Pulmonary artery endothelial cell (primary cell): ENCODE data around the gene SLC16A5. TPM values are rescaled to one million over a fixed set of nuclear protein-coding genes. Genes with fewer than 3 reads are reported as not detected.
"Not testable (repeated sequence)": the region's sequence is repeated elsewhere in the genome, so short reads cannot be mapped to it uniquely, and the experiment has no call there.

ENCODE experiments used
- DNase-seq: peaks from one replicate; pipeline ENCODE4 v3.0.0-alpha.2; 2011; ENCODE audit warnings: low read depth, low spot score
- total RNA-seq: library from RNA; depleted of rRNA; stranded (reverse); fragments of >200 nt; gene quantifications from 2 replicates; pipeline ENCODE4 v1.2.3, GENCODE V29; 2014

The SLC16A5 gene
- total RNA-seq, 1 donor from 2014 or later, result 7.1 TPM

DNA sequence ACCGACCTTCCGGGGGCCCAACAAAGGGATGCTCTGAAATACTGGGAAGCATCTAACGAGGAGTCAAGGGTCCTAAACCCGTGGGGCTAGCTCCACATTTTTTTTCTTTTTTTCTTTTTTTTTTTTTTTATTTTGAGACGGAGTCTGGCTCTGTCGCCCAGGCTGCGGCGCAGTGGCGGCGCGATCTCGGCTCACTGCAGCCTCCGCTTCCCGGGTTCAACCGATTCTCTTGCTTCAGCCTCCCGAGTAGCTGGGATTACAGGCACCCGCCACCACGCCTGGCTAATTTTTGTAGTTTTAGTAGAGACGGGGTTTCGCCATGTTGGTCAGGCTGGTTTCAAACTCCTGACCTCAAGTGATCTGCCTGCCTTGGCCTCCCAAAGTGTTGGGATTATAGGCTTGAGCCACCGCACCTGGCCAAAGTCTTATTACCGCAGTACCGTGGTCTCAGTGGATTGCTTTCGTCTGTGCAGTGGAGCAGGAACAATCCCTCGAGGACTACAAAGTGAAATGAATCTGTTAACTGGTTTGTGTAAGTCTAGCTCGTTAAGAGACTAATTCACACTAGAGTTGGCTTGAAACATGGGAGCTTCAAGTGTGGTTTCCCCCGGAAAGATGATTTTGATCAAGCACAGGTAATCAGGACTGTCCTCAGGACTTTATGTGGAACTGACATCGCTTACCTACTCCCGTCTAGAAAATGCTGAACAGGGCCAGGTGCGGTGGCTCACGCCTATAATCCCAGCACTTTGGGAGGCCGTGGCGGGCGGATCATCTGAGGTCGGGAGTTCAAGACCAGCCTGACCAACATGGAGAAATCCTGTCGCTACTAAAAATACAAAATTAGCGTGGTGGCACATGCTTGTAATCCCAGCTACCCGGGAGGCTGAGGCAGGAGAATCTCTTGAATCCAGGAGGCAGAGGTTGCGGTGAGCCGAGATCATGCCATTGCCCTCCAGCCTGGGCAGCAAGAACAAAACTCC, 44.6 kb downstream of the SLC16A5 start:
- not testable (repeated sequence) for DNase-seq

DNA sequence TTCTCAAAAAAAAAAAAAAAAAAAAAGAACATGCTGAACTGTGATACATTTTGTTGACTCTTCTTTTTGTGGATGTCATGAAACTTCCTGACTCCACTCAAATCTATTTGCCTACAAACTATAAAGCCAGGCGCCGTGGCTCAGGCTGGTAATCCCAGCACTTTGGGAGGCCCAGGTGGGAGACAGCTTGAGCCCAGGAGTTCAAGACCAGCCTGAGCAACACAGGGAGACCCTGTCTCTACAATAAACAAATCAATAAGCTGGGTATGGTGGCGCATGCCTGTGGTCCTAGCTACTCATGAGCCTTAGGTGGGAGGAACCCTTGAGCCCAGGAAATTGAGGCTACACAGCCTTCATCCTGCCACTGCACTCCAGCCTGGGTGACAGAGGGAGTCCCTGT, 45.2 kb downstream of the SLC16A5 start:
- DNase-seq, result no peak

DNA sequence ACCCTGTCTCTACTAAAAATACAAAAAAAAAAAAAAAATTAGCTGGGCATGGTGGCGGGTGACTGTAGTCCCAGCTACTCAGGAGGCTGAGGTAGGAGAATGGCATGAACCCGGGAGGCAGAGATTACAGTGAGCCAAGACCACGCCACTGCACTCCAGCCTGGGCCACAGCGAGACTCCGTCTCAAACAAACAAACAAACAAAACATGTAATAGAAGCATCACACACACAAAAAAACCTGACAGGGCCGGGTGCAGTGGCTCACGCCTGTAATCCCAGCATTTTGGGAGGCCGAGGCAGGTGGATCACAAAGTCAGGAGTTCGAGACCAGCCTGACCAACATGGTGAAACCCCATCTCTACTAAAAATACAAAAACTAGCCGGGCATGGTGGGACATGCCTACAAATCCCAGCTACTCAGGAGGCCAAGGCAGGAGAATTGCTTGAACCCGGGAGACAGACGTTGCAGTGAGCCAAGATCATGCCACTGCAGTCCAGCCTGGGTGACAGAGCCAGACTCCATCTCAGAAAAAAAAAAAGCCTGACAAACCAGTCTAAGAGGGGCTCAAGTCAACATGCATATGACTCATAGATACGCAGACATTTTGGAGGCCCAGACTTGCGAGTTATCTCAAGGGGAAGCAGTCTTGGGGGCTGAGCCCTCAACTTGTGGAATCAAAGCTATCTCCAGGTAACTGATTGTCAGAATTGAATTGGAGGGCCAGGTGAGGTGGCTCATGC, 46.0 kb downstream of the SLC16A5 start:
- not testable (repeated sequence) for DNase-seq

GRCh38 chr17:75135452-75135851, 47.7 kb downstream of the SLC16A5 start:
- no peak for DNase-seq

- DNase-seq, result no peak
Measured at GRCh38 chr17:75135946-75136345, 48.2 kb downstream of the SLC16A5 start.

DNA sequence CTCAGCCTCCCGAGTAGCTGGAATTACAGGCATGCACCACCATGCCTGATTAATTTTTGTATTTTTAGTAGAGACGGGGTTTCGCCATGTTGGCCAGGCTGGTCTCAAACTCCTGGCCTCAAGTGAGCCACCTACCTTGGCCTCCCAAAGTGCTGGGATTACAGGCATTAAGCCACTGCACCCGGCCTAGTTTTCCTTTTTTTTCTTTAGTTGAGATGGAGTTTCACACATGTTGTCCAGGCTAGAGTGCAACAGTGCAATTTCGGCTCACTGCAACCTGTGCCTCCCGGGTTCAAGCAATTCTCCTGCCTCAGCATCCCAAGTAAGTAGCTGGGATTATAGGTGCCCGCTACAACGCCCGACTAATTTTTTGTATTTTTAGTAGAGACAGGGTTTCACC, 50.0 kb downstream of the SLC16A5 start:
- not testable (repeated sequence) for DNase-seq

DNA sequence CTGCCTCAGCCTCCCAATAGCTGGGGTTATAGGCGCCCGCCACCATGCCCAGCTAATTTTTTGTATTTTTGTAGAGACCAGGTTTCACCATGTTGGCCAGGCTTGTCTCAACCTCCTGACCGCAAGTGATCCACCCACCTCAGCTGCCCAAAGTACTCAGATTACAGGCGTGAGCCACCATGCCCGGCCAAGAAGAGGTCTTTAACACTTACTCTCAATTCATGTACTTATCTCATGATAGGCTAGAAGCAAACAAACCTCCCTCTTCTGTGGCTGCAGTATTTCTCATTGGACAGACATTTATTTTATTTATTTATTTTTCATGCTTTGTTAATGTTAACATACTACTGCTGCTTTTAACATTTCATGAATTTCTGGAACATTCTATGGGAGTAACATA, 50.8 kb downstream of the SLC16A5 start:
- DNase-seq, result no peak

- no peak for DNase-seq
Measured at GRCh38 chr17:75142236-75142971, 54.6 kb downstream of the SLC16A5 start.

DNA sequence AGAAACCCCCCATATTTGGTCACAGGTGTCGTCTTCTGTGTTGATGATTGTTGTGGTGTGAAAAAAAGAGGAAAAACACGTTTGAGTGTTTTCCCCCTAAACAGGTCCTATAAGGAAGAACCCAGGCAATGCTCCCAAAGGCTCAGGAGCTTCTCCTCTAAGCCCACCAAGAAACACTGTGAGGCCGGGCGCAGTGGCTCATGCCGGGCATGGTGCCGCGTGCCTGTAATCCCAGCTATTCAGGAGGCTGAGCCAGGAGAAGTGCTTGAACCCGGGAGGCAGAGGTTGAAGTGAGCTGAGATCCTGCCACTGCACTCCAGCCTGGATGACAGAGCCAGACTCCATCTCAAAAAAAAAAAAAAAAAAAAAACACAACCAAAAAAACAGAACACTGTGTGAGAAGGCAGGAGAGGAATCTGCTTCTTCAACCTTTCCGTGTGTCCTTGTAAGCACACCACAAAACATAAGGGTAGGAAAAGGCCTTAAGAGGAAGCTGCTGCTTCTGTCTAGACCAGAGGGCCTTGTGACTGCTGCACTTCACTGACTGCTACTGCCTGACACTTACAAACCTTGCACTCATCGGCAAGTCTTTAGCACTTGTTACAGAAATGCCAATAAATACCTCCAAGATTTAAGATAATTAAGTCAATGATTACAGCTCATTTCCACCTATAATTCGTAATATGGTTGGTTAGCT, 57.2 kb downstream of the SLC16A5 start:
- DNase-seq, result no peak

- DNase-seq, result no peak
Measured at GRCh38 chr17:75146592-75146991, 58.8 kb downstream of the SLC16A5 start.

- no peak for DNase-seq
Measured at GRCh38 chr17:75147878-75148546, 60.3 kb downstream of the SLC16A5 start.

GRCh38 chr17:75151930-75152329, 64.2 kb downstream of the SLC16A5 start:
- no peak for DNase-seq

DNA sequence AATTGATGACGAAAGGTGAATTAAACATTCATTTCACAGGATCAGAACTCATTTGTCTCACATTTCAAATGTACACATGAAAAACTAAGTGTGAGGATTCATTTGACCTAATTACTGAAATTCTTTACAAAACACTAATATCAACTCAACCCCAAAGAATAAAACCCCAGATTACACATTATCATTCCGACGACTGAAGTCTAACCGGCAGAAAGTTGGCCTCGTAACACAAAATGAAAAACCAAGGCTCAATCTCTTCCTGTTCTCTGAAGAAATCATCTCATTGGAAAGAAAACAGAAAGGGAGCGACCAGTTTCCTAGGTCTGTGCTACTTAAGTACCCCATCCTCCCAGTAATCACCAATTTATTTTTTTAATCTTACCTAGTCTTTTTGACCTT, 64.8 kb downstream of the SLC16A5 start:
- no peak for DNase-seq

- DNase-seq, result no peak
Measured at GRCh38 chr17:75152922-75153779, 65.4 kb downstream of the SLC16A5 start.

- DNase-seq, result no peak
Measured at GRCh38 chr17:75153780-75154194, 66.0 kb downstream of the SLC16A5 start.

GRCh38 chr17:75154195-75155106, 66.7 kb downstream of the SLC16A5 start, which contains the start of gene JPT1:
JPT1 (minus strand) TSS chr17:75154512; CDS start chr17:75154397, 115 bp downstream.
- peak; percentile 96 for DNase-seq

DNA sequence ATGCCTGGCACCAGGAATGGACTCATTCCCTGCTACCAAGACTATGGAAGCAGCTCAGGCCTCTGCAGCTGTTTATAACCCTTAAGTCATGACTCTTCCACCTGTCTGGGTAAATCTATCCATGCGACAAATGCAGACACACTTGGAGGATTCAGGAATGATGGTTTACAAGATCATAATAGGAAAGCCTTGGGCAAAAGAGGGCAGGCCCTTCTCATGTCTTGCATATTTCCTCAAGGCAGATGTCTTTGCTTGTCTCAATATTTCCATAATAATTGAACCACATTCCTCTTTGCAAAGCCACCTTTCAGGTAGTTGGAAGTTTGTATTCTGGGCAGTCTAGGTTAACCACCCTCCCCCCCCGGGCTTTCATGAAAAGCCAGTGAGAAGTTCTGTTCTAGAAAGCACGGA, 67.4 kb downstream of the SLC16A5 start:
- no peak for DNase-seq
